22Rv1 (cell line): ENCODE data around the gene TCTN2.

Experiments
- CTCF ChIP-seq: fragments of 450-650 bp; IDR thresholded peaks from 2 replicates; pipeline ENCODE4 v1.5.1; 2017; ENCODE audit warnings: mild to moderate bottlenecking
- ZFX ChIP-seq: fragments of 450-650 bp; IDR thresholded peaks from 2 replicates; pipeline ENCODE4 v1.6.1; 2017; ENCODE audit warnings: antibody characterized with exemption, borderline replicate concordance

- TF ChIP-seq CTCF (no peak), ZFX (no peak)
Observed at GRCh38 chr12:123713823-123714585, 43.1 kb downstream of the TCTN2 start.
